Measurements from ENCODE around the gene PCSK9.

Gene PCSK9

DNA sequence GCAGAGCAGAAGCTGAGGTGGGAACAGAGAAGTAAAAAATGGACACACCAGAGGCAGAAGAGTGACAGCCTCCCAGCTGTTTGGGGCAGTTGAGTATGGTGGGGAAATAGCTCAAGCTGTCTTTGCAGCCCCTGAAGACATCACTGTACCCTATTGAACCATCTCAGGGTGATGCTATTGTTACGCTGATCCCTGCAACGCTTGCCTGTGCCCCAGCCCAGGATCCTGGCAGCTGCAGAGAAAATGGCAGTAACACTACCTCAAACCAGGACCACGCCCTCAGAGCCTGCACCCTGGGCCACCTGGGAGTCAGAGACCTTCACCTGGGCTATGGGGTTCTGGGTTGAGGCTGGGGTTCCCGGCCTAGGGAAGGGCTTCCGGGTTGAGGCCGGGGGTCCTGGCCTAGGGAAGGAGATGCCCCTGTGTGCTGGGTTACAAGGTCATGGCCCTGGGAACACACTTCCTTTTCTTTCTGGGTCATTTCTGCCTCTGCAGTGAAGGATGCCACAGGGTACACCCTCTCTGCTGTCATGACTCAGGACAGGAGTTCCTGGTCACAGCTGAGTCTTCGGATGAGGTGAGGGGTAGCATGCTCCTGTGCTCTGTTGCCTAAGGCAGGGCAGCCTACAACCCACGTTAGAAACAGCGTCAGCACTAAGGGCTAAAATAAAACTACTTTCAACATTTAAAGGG, 29.0 kb upstream of the PCSK9 start:
- H3K27ac ChIP-seq: no peak overlapping the region
- TF ChIP-seq ZFX (IDR thresholded peaks at IDR 0.05; ENCODE audit: borderline replicate concordance): no peak
- TF ChIP-seq, protein P1, sequence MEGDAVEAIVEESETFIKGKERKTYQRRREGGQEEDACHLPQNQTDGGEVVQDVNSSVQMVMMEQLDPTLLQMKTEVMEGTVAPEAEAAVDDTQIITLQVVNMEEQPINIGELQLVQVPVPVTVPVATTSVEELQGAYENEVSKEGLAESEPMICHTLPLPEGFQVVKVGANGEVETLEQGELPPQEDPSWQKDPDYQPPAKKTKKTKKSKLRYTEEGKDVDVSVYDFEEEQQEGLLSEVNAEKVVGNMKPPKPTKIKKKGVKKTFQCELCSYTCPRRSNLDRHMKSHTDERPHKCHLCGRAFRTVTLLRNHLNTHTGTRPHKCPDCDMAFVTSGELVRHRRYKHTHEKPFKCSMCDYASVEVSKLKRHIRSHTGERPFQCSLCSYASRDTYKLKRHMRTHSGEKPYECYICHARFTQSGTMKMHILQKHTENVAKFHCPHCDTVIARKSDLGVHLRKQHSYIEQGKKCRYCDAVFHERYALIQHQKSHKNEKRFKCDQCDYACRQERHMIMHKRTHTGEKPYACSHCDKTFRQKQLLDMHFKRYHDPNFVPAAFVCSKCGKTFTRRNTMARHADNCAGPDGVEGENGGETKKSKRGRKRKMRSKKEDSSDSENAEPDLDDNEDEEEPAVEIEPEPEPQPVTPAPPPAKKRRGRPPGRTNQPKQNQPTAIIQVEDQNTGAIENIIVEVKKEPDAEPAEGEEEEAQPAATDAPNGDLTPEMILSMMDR (IDR thresholded peaks at IDR 0.05): no peak

DNA sequence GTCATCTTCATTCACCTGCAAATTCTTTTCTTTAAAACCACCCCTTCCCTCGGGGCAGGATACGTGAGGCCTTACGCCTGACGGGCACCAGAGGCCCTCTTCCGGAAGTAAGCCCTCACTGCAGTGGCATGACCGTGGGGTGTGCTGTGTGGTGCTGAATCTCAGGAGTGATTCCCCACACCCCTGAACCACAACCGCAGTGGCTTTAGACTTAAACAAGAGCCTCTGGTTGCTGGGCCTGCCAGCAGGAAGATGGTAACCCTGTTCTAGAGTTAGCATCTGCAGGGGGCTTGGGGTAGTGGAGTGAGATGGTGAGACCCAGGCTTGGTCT, 28.5 kb upstream of the PCSK9 start:
- no peak overlapping the region for H3K27ac ChIP-seq
- TF ChIP-seq ZFX (IDR thresholded peaks at IDR 0.05; ENCODE audit: borderline replicate concordance): no peak
- TF ChIP-seq, protein P1 (IDR thresholded peaks at IDR 0.05): no peak

DNA sequence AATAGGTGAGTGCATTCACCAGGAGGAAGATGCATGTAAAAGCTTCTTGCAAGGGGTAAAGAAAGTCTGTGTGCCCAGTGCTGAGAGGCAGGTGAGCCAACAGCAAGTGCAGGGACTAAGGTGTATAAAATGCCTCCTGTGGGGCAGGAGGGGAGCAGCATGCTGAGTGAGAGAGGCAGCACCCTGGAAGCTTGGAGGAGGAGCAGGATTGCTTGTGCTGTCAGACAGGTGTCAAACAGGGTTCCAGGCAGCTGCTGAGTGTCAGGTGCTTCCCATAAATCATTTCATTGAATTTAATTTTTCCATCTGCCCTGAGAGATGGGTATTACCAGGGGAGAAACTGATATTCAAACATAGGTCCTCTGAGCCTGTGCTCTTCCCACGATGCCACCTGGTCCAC, 26.7 kb upstream of the PCSK9 start:
- no peak for TF ChIP-seq ZFX (IDR thresholded peaks at IDR 0.05; ENCODE audit: borderline replicate concordance)
- TF ChIP-seq, protein P1 (IDR thresholded peaks at IDR 0.05): no peak
- no peak overlapping the region for H3K27ac ChIP-seq

DNA sequence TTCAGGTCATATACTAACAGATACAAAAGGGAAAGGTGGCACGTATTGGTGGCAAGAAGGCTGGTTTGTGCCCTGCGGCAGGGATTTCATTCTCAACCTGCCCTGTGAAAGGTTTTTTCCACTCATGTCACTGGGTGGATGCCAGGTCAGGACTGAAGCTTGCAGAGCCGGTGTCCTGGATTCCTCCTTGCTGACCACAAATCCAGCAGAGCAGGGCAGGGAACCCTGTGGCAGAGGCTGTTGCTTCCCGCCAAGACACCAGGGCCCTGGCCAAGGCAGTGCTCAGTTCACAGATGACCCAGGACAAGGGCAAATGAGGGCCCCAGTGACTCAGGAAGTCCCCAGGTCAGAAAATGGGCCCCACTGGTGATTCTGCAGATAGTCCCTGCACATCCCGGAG, 24.2 kb upstream of the PCSK9 start:
- TF ChIP-seq, protein P1 (IDR thresholded peaks at IDR 0.05): no peak
- no peak for TF ChIP-seq ZFX (IDR thresholded peaks at IDR 0.05; ENCODE audit: borderline replicate concordance)
- no peak overlapping the region for H3K27ac ChIP-seq

DNA sequence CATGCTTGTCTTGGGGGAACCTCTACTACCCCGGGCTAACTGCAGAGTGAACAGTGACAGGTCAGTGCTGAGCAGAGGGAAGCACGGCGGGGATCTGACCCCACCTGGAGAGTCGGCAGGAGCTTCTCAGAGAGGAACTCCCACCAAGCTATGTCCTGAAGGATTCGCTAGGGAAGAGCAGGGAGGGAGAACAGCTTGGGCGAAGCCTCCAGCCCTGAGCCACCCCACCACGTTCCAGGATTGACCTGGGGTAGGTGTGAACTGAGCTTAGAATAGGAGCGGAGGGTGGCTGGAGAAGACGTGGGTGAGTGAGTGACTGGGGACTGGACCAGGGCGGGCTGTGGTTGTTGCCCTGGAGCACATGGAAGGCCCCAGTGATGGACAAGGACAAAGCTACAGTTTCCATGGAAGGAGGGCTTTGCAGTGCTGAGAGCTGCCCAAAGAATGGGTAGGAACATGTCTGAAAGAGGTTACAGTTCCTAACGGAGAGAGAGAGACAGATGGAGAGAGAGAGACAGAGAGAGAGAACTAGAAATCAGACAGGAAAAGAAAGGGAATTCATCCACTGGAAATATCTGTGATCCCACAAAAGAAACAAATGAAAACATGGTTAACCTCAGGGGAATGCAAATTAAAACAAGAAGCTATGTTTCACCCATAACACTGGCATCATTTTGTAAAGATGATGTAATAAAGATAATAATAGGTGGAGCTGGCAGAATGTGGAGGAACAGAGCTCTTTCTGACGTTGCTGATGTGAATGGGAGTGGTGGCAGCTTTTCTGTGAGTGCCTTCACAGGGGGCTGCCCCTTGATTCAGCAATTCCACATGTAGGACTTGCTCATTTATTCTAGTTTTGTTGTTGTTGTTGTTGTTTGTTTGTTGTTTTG, 23.4 kb upstream of the PCSK9 start:
- TF ChIP-seq, protein P1 (IDR thresholded peaks at IDR 0.05): no peak
- TF ChIP-seq ZFX (IDR thresholded peaks at IDR 0.05; ENCODE audit: borderline replicate concordance): no peak
- H3K27ac ChIP-seq: no peak overlapping the region

DNA sequence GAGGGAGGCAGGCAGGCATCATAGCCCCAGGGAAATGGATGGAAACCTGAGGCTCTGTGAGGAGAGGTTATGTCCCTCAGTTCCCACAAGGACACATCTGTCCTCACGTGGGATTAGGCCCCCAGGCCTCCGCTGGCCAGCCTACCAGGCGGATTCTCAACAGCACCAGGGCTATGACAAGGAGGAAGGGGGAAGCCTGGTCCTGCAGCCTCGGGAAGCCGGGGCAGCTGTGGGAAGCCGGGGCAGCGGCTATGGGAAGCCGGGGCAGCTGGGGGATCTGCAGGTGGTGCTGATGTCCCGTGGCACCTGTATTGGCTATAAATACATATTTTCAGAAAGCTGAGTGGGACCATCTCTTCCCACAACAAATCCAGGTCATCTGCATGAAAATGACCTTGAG, 21.0 kb upstream of the PCSK9 start:
- no peak overlapping the region for H3K27ac ChIP-seq
- TF ChIP-seq, protein P1 (IDR thresholded peaks at IDR 0.05): no peak
- no peak for TF ChIP-seq ZFX (IDR thresholded peaks at IDR 0.05; ENCODE audit: borderline replicate concordance)

Data from 22Rv1 (cell line).